ENCODE results near the gene RAD51B.

The RAD51B gene

DNA sequence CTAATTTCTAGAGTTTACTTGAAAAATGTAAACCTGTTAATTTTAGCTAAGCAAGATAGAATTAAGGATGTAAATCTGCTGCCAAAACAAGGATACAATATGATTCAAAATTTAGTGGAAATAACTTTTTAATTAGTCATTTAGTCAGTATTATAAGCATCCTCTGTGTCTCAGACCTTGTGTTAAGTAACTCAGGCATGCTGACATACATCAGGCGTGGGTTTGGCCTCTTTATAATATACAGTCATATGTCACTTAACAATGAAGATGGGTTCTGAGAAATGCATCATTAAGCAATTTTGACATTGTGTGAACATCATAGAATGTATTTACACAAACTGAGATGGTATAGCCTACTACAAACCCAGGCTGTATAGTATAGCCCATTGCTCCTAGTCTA lies 586.4 kb downstream of the RAD51B start:
- Mint-ChIP-seq H3K4me3 (no peak overlapping the region), H3K36me3 (no peaks in the 10 kb centered on the region), H3K4me1 (peaks cover 63% of the 10 kb centered on the region), H3K27ac (peak overlapping the region; percentile 80), H3K9me3 (no peaks in the 10 kb centered on the region)
- ATAC-seq (peak; percentile 88), DNase-seq (ENCODE audit: low spot score in 2 of 2) (no peak)

DNA sequence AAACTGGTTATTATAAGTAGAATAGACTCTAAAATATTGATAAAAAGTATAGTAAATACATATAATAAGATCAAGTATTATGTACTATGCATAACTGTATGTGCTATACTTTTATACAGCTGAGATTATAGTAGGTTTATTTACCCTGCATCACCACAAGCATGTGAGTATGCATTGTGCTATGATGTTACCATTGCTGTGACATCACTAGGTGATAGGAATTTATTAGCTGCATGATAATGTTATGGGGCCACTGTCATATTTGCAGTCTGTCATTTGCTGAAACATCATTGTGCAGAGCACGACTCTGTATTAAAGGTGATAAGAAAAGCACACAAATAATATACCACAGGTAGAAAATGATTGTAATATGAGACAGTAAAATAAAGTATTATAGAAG lies 587.7 kb downstream of the RAD51B start:
- H3K4me3 Mint-ChIP-seq: peak overlapping the region; percentile 2
- no peaks in the 10 kb centered on the region for H3K36me3 Mint-ChIP-seq
- no peak for ATAC-seq
- peaks cover 52% of the 10 kb centered on the region for H3K4me1 Mint-ChIP-seq
- no peak for DNase-seq (ENCODE audit: low spot score in 2 of 2)
- no peak overlapping the region for H3K27ac Mint-ChIP-seq
- no peaks in the 10 kb centered on the region for H3K9me3 Mint-ChIP-seq

DNA sequence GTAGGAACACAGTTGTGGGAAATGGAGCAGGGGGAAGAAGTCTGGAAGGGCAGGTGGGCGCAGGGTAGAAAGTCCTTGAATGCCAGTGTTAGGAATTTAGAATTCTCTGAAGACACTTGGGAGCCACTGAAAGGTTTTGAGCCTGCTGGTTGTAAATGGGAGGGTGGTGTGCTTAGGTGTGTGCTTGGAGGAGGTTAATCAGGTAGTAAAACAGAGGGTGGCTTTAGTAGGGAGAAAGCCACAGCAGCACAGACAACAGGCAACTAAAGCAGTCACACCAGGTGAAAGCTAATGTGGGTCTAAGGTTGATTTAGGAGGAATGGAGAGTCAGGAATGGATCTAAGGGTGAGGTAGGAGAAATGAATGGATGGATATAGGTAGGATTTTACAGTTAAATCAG lies 588.2 kb downstream of the RAD51B start:
- DNase-seq (ENCODE audit: low spot score in 2 of 2) (no peak), ATAC-seq (no peak)
- peak overlapping the region; percentile 21 for H3K27ac Mint-ChIP-seq
- H3K4me3 Mint-ChIP-seq: peak overlapping the region; percentile 2
- H3K36me3 Mint-ChIP-seq: no peaks in the 10 kb centered on the region
- peaks cover 47% of the 10 kb centered on the region for H3K4me1 Mint-ChIP-seq
- H3K9me3 Mint-ChIP-seq: no peaks in the 10 kb centered on the region

DNA sequence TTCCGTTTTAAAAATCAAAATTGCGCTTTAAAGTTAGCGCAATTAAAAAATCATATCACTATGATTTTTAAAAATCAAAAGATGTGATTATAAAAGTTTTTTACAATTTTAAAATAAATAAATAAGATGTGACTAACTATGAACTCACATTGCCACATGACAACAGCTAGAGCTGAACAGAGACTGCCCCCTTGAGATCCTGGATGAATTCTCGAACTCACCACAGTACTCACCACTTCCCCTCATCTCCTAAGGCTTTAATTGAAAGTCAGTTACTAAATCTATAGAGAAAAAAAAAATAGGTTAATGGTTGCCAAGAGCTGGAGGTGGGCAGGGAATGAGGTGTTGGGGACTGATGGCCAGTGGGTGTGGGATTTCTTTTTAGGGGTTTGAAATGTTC lies 589.1 kb downstream of the RAD51B start:
- H3K27ac Mint-ChIP-seq: peak overlapping the region; percentile 15

DNA sequence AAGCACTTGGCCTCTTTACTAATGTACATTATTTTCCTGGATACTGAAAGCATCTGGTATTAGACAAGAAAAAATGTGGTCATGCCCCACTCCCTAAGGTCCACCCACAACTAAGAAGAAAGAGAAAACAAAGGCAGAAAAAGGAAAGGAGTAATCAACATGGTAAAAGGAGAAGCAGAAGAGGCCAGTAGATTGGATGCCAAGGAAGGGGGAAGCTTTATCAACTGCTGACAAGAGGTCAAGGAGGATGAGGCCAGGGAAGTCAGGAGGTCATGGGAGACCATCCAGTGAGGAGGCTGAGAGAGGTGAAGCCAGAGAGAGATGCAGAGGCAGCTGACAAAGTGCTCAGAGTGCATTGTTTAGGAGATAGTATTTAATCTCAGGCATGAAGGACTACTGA lies 589.8 kb downstream of the RAD51B start:
- H3K4me1 Mint-ChIP-seq: peaks cover 31% of the 10 kb centered on the region
- DNase-seq (ENCODE audit: low spot score in 2 of 2): no peak
- ATAC-seq: no peak

More for the DNA sequence above, 589.1 kb downstream of the RAD51B start:
- H3K36me3 Mint-ChIP-seq: no peaks in the 10 kb centered on the region
- H3K9me3 Mint-ChIP-seq: no peaks in the 10 kb centered on the region
- H3K4me3 Mint-ChIP-seq: no peak overlapping the region
- DNase-seq (ENCODE audit: low spot score in 2 of 2) (no peak), ATAC-seq (peak; percentile 38)
- peaks cover 38% of the 10 kb centered on the region for H3K4me1 Mint-ChIP-seq

DNA sequence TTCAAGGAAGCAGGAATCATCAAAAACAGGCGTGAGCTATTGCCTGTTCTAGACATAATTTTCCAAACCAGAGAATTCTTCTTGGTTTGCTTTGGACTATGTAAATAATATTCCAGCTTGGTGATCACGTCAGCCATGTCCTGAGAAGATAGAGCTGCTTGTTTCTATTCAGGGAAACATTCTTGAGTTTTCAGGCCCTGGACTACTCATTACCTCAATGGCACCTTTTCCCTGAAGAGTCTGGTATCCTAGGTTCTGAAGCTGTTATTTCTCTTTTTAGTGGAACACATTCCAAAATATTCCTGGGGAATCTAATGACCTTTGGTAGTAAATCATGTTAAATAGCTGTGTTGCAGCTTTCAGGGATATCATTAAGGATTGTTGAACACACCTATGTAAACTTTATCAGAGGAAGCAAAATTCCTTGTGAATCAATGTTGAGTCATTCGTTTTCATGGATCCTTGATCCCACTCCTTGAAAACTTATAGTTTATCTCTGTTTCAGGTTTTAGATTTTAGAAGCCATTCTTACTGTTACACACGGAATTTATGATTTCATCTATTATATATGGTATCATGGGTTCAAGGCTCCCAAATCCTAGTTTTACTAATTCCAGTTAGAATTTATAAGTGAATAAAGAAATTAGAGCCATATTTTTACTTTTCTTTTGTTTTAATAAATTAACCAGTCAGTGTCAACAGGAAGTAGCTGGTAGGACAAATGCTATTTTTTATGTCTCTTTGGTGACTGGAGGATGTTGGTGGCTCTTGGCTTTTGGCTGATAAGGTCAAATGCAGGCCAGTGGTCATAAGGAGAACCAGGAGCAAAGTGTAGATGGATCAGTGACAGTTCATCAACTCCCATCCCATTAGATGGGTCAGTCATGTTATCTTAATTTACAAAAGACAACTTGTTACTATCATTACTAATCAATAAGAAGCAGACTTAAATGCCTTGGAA lies 593.2 kb downstream of the RAD51B start:
- Mint-ChIP-seq H3K36me3 (no peaks in the 10 kb centered on the region), H3K4me1 (peaks cover 18% of the 10 kb centered on the region), H3K27ac (no peak overlapping the region), H3K9me3 (no peaks in the 10 kb centered on the region), H3K4me3 (no peak overlapping the region)
- DNase-seq (ENCODE audit: low spot score in 2 of 2): no peak
- ATAC-seq: no peak

More for the DNA sequence above, 589.8 kb downstream of the RAD51B start:
- Mint-ChIP-seq H3K9me3 (no peaks in the 10 kb centered on the region), H3K36me3 (no peaks in the 10 kb centered on the region), H3K4me3 (no peak overlapping the region), H3K27ac (peak overlapping the region; percentile 15)

DNA sequence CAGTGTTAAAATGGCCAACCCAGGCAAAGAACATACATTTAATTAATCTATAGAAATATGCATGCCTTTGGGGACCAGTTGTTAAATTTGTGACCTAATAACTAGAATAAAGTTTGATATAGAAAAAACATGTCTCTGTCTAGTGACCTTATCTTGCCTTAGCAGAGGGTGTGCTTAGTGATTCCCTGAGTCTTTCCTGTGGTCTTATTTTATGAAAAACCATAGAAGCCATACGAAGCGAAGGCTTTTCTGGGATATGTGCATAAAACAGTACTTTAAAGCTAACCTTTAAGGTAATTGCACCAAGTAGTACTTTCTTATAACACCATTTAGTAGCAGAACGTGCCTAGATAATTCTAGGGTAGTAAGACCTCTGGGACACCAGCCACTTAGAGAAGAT lies 593.9 kb downstream of the RAD51B start:
- peaks cover 14% of the 10 kb centered on the region for H3K4me1 Mint-ChIP-seq
- ATAC-seq: no peak
- H3K9me3 Mint-ChIP-seq: no peaks in the 10 kb centered on the region
- no peak overlapping the region for H3K4me3 Mint-ChIP-seq
- no peak overlapping the region for H3K27ac Mint-ChIP-seq
- no peak for DNase-seq (ENCODE audit: low spot score in 2 of 2)
- H3K36me3 Mint-ChIP-seq: no peaks in the 10 kb centered on the region

DNA sequence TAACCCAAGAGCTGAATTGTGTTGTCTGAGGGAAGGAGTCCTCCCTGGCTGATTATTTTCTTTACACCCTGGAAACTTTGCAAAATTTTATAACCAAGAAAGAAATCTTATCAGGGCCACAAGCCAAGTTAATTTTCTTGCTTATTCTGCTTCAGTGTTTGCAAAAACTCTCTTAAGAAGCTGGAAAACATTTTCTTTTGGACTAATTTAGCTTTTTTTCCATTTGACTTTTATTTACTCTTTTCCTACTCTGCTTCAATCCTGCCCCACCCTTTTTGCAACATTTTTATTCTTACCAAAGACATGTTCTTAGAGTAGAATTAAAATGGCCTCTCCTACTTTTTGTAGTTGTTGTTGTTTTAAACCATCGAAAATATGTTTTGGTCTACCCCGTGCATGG lies 594.5 kb downstream of the RAD51B start:
- Mint-ChIP-seq H3K36me3 (no peaks in the 10 kb centered on the region), H3K27ac (no peak overlapping the region), H3K4me1 (peaks cover 12% of the 10 kb centered on the region), H3K9me3 (no peaks in the 10 kb centered on the region), H3K4me3 (no peak overlapping the region)
- ATAC-seq (no peak), DNase-seq (ENCODE audit: low spot score in 2 of 2) (no peak)

DNA sequence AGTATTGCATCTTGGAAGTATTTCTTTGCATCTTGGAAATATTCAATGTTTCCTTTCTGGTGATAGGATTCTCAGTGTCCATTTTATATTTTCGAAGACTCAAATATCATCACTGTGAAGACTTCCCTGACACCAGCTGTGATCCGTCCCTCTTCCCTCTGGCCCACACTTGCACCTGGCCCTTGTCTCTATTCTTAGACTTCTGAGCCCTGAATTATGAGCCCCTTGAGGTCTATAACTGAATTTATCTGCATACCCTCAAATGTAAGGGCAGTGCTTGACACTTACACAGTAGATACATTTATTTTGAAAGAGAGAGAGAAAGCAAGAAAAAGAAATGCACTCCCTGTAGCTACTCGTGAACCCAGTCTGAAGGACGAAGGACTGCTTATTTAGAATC lies 596.6 kb downstream of the RAD51B start:
- Mint-ChIP-seq H3K36me3 (no peaks in the 10 kb centered on the region), H3K4me1 (peaks cover 16% of the 10 kb centered on the region), H3K4me3 (no peak overlapping the region), H3K27ac (no peak overlapping the region), H3K9me3 (no peaks in the 10 kb centered on the region)
- DNase-seq (ENCODE audit: low spot score in 2 of 2) (no peak), ATAC-seq (no peak)

DNA sequence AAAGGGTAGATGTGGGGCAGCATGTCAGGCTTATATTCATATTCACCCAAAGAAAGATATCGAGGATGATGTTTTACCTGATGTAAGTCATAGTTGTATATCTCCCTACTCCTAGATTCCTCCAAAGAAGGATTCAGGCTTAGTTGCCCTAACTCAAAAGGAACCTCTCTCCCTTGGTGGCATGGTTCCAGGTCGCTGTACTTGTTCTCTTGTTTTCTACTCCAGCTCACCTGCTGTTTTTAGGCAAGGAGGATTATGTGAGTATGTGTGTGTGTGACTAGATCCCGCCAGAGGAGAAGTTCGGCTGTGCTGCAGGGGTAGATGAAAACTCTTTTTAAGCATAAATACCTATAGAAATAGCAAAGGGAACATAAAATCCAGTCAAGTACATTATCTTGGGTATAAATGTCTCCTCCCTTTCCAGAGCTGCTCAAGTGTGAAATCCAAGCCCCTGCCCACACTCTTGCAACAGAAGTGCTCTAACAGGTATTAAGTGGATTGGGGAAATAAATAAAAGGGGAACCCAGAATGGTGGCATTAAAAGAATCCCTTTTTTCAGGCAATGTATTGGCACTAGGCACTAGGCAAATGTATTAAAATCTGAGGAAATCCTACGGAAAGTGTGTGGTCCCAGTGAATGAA lies 597.6 kb downstream of the RAD51B start:
- Mint-ChIP-seq H3K36me3 (no peaks in the 10 kb centered on the region), H3K9me3 (no peaks in the 10 kb centered on the region), H3K4me1 (peaks cover 16% of the 10 kb centered on the region), H3K27ac (no peak overlapping the region), H3K4me3 (no peak overlapping the region)
- ATAC-seq (no peak), DNase-seq (ENCODE audit: low spot score in 2 of 2) (no peak)

DNA sequence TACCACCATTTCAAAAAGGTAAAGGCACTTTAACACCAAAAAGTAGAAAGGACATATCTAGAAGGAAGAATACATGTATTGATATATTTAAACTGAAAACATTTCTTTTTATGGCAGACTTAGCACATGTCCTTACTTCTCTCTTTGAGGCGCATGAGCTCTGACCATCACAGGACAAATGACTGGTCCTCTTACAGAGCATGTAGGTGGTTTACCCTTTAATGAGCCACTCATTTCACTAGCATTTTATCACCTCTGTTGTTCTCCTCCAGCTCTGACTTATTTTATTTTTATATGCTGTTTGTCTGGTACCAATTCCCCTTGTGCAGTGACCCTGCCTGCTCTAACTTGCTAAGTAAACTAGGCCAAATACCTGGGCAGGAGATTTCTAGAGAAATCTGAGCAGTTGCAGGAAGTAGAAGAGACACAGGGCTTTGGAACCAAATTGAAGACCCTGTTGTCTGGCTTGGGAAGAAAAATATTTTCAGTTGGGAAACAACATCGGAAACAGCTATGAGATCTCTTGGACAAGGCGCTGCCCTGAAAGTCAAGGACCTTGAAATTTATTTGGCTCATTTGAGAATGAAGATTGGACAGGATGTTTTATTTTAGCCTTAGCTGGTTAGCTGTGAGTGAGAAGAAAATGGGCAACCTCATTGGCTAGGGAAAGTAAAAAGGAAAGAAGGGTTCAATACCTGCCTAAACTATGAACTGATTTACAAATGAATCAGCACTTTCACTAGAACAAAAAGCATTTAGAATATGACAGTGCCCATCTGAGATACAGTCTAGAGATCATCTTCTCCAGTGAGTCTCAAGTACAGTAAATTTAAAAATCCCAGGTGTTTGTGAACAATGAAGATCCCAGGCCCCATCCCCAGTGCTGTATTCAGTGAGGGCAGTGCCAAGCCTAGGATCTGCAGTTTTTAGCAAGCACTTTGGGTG lies 598.9 kb downstream of the RAD51B start:
- DNase-seq (ENCODE audit: low spot score in 2 of 2) (no peak), ATAC-seq (peak; percentile 24)
- Mint-ChIP-seq H3K4me3 (no peak overlapping the region), H3K4me1 (peaks cover 16% of the 10 kb centered on the region), H3K27ac (no peak overlapping the region), H3K9me3 (no peaks in the 10 kb centered on the region), H3K36me3 (no peaks in the 10 kb centered on the region)

DNA sequence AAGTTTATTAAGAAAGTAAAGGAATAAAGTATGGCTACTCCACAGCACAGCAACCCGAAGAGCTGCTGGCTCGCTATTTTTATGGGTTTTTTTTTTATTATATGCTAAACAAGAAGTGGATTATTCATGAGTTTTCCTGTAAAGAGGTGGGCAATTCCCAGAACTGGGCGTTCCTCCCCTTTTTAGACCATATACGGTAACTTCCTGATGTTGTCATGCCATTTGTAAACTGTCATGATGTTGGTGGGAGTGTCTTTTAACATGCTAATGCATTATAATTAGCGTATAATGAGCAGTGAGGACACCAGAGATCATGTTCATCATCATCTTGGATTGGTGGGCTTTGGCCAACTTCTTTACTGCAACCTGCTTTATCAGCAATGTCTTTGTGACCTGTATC lies 600.8 kb downstream of the RAD51B start:
- no peak overlapping the region for H3K4me3 Mint-ChIP-seq
- no peaks in the 10 kb centered on the region for H3K36me3 Mint-ChIP-seq
- no peak overlapping the region for H3K27ac Mint-ChIP-seq
- H3K4me1 Mint-ChIP-seq: peaks cover 16% of the 10 kb centered on the region
- no peaks in the 10 kb centered on the region for H3K9me3 Mint-ChIP-seq
- ATAC-seq (no peak), DNase-seq (ENCODE audit: low spot score in 2 of 2) (no peak)

DNA sequence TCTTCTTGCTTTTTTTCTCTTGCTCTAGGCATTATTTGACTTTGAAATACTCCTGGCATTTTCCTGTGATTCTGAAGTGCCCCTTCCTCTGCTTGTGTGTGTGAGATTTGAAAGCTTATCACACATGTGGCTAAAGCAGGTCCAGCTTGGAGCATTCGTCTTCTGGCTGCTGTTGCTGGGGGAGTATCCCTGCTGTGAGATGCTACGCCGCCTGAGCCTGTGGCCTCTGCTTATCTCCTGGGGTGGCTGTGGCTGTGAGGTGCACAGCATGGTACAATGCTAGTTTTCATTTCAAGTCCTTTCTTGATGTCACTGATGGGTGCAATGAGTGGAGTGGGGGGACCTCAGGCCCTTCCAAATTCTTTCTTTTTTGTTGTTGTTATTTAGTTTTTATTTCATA lies 601.5 kb downstream of the RAD51B start:
- no peak overlapping the region for H3K4me3 Mint-ChIP-seq
- H3K36me3 Mint-ChIP-seq: no peaks in the 10 kb centered on the region
- no peak overlapping the region for H3K27ac Mint-ChIP-seq
- DNase-seq (ENCODE audit: low spot score in 2 of 2) (no peak), ATAC-seq (no peak)
- no peaks in the 10 kb centered on the region for H3K9me3 Mint-ChIP-seq
- H3K4me1 Mint-ChIP-seq: peaks cover 16% of the 10 kb centered on the region

DNA sequence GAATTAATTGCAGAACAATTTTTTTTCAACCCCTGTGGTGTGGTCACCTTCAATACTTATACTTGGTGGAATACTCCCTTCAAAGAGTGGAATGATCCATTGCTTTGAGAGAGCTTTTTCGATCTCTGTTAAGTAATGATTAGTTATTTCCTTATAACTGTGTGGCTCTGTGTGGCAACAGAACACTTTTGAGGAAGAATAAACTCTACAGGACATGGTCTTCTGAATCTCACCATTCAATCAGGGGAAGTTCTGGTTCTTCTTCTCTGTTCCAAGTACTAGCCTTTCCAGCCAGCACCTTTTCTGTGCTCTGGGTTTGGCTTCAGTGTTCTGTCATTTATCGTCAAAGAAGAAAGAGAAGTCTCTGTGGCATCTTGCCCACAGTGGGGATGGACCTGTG lies 604.1 kb downstream of the RAD51B start:
- no peak overlapping the region for H3K27ac Mint-ChIP-seq
- no peaks in the 10 kb centered on the region for H3K36me3 Mint-ChIP-seq
- no peaks in the 10 kb centered on the region for H3K9me3 Mint-ChIP-seq
- no peak overlapping the region for H3K4me3 Mint-ChIP-seq
- DNase-seq (ENCODE audit: low spot score in 2 of 2) (no peak), ATAC-seq (no peak)
- H3K4me1 Mint-ChIP-seq: peaks cover 12% of the 10 kb centered on the region
